ENCODE data around the gene GRIA3.

Gene GRIA3

GRCh38 chrX:123193101-123193500, 9.0 kb downstream of the GRIA3 start:
- DNase-seq (ENCODE audit: low read depth) = no peak

- no peak for DNase-seq (ENCODE audit: low read depth)
These were observed 15.3 kb downstream of the GRIA3 start for GRCh38 chrX:123199338-123199737.

GRCh38 chrX:123201720-123202119, 17.6 kb downstream of the GRIA3 start:
- DNase-seq (ENCODE audit: low read depth) = no peak

GRCh38 chrX:123202523-123202922, 18.4 kb downstream of the GRIA3 start:
- no peak for DNase-seq (ENCODE audit: low read depth)

GRCh38 chrX:123203772-123204171, 19.7 kb downstream of the GRIA3 start:
- DNase-seq (ENCODE audit: low read depth) = no peak

GRCh38 chrX:123206176-123206575, 22.1 kb downstream of the GRIA3 start:
- DNase-seq (ENCODE audit: low read depth) = no peak

- no peak for DNase-seq (ENCODE audit: low read depth)
These were observed 26.2 kb downstream of the GRIA3 start for GRCh38 chrX:123210252-123210651.

- no peak for DNase-seq (ENCODE audit: low read depth)
These were observed 31.5 kb downstream of the GRIA3 start for GRCh38 chrX:123215397-123216089.

GRCh38 chrX:123217077-123217476, 33.0 kb downstream of the GRIA3 start:
- DNase-seq (ENCODE audit: low read depth) = no peak

GRCh38 chrX:123217728-123218127, 33.6 kb downstream of the GRIA3 start:
- DNase-seq (ENCODE audit: low read depth) = no peak

- DNase-seq (ENCODE audit: low read depth) = no peak
These were observed 35.8 kb downstream of the GRIA3 start for GRCh38 chrX:123219916-123220315.

- no peak for DNase-seq (ENCODE audit: low read depth)
These were observed 38.8 kb downstream of the GRIA3 start for GRCh38 chrX:123222920-123223319.

- DNase-seq (ENCODE audit: low read depth) = no peak
These were observed 39.3 kb downstream of the GRIA3 start for GRCh38 chrX:123223409-123223808.

- DNase-seq (ENCODE audit: low read depth) = no peak
These were observed 39.8 kb downstream of the GRIA3 start for GRCh38 chrX:123223859-123224258.

GRCh38 chrX:123230798-123231197, 46.7 kb downstream of the GRIA3 start:
- no peak for DNase-seq (ENCODE audit: low read depth)

- no peak for DNase-seq (ENCODE audit: low read depth)
These were observed 52.8 kb downstream of the GRIA3 start for GRCh38 chrX:123236859-123237258.

GRCh38 chrX:123237271-123237670, 53.2 kb downstream of the GRIA3 start:
- no peak for DNase-seq (ENCODE audit: low read depth)

- no peak for DNase-seq (ENCODE audit: low read depth)
These were observed 70.4 kb downstream of the GRIA3 start for GRCh38 chrX:123254457-123254856.

- DNase-seq (ENCODE audit: low read depth) = no peak
These were observed 72.3 kb downstream of the GRIA3 start for GRCh38 chrX:123256378-123256777.

GRCh38 chrX:123260920-123261418, 76.9 kb downstream of the GRIA3 start:
- DNase-seq (ENCODE audit: low read depth) = no peak

- DNase-seq (ENCODE audit: low read depth) = no peak
These were observed 79.2 kb downstream of the GRIA3 start for GRCh38 chrX:123263270-123263669.

GRCh38 chrX:123263747-123264146, 79.7 kb downstream of the GRIA3 start:
- DNase-seq (ENCODE audit: low read depth) = no peak

GRCh38 chrX:123267220-123267619, 83.1 kb downstream of the GRIA3 start:
- no peak for DNase-seq (ENCODE audit: low read depth)

- no peak for DNase-seq (ENCODE audit: low read depth)
These were observed 87.8 kb downstream of the GRIA3 start for GRCh38 chrX:123271902-123272301.
